ENCODE results near the gene FRMD1. TPM values are rescaled to one million over a fixed set of nuclear protein-coding genes. Genes with fewer than 3 reads are reported as not detected.

Gene FRMD1
- total and polyA plus RNA-seq, 2 donors (not counting 3 experiments of a cell fraction or from before 2014, with no cell fraction given), result not detected

DNA sequence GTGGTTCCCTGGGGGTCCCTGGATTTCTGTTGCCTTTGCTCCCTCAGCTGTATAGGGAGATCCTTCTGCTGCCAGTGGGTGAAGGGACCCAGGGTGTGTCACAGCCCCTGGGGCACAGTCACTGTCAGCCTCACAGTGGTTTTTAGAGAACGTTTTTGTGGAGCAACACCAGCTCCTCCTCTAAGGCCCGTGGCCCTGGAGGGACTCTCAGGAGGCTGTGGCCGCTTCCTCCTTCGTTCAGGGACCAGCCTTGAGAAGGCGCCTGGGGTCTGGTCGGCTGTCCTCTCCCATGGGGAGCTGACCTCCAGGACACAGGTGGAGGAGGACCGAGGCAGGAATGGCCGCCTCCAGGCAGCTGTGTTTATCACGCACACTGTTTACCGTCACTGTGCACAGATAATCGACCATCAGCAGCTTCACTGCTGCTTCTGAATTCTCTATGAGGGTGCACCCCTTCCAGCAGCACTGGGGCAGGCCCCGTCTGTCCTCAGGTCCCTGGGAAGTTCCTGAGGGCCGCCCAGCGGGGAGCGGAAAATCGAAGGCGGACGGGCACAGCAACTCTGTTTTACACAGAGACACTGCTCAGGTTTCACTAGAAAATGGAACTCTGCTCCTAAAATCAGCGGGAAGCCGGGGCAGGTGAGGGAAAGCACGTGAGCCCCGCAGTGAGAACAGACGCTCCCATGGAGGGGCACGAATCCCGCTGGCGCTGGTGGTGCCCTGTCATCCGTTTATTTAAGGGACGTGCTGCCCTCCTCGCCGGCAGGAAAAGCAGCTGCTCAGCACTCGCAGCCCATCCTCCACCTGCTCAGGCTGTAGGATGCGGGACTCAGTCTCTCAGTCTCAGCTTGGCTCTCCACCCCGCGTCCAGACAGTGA lies 10.4 kb upstream of the FRMD1 start:
- no peaks in the 10 kb centered on the region for H3K4me1 ChIP-seq (ENCODE audit: control insufficient read depth, extremely low read depth, insufficient read depth, low read length)
- no peak overlapping the region for H2AFZ ChIP-seq (ENCODE audit: low read depth, low read length)
- no peak for DNase-seq (ENCODE audit: low read depth, low spot score)
- no peak overlapping the region for H3K4me2 ChIP-seq (ENCODE audit: insufficient read depth, low read length)
- FAIRE-seq, result no peak
- intact Hi-C loops (cut with micrococcal nuclease) (no loop called here), dilution Hi-C loops (cut with MboI; ENCODE audit: extremely low pct_ligation_motif_present, low sequenced_read_pairs) (no loop called here)
- H3K9me1 ChIP-seq (replicated peaks; ENCODE audit: control insufficient read depth, extremely low read depth, insufficient read depth, low read length), result no peaks in the 10 kb centered on the region
- TF ChIP-seq, protein P1, sequence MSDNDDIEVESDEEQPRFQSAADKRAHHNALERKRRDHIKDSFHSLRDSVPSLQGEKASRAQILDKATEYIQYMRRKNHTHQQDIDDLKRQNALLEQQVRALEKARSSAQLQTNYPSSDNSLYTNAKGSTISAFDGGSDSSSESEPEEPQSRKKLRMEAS (IDR thresholded peaks at IDR 0.05; ENCODE audit: insufficient read depth, insufficient read length), result no peak
- TF ChIP-seq EZH2 (IDR thresholded peaks at IDR 0.05; ENCODE audit: borderline replicate concordance, low read depth, low read length, severe bottlenecking) (no peak), MYC (IDR thresholded peaks at IDR 0.05; ENCODE audit: low read depth, low read length) (no peak), POLR2AphosphoS5 (IDR thresholded peaks at IDR 0.05; ENCODE audit: insufficient read depth, low read depth, low read length) (no peak), JUN (IDR thresholded peaks at IDR 0.05; ENCODE audit: borderline replicate concordance, insufficient read depth, insufficient read length, low read depth) (no peak), FOS (IDR thresholded peaks at IDR 0.05; ENCODE audit: borderline replicate concordance, insufficient read depth, low read length) (no peak), POLR2A (IDR thresholded peaks at IDR 0.05; ENCODE audit: low read depth, low read length) (no peak), GATA2 (IDR thresholded peaks at IDR 0.05; ENCODE audit: insufficient read depth, insufficient read length, low read depth, low read length) (no peak)
- TF ChIP-seq, protein P2, sequence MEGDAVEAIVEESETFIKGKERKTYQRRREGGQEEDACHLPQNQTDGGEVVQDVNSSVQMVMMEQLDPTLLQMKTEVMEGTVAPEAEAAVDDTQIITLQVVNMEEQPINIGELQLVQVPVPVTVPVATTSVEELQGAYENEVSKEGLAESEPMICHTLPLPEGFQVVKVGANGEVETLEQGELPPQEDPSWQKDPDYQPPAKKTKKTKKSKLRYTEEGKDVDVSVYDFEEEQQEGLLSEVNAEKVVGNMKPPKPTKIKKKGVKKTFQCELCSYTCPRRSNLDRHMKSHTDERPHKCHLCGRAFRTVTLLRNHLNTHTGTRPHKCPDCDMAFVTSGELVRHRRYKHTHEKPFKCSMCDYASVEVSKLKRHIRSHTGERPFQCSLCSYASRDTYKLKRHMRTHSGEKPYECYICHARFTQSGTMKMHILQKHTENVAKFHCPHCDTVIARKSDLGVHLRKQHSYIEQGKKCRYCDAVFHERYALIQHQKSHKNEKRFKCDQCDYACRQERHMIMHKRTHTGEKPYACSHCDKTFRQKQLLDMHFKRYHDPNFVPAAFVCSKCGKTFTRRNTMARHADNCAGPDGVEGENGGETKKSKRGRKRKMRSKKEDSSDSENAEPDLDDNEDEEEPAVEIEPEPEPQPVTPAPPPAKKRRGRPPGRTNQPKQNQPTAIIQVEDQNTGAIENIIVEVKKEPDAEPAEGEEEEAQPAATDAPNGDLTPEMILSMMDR (IDR thresholded peaks at IDR 0.05; ENCODE audit: extremely low read depth in 1 of 2, insufficient read depth in 1 of 2, low read depth in 1 of 2, low read length in 2 of 2), result no peak
- no peak overlapping the region for H3K27ac ChIP-seq (ENCODE audit: insufficient read depth, low read depth, low read length)
- H4K20me1 ChIP-seq (replicated peaks; ENCODE audit: control insufficient read depth, extremely low read depth, insufficient read depth, low read length), result no peaks in the 10 kb centered on the region
- no peaks in the 10 kb centered on the region for H3K79me2 ChIP-seq (ENCODE audit: control insufficient read depth, insufficient read depth, low read length)
- CTCF ChIA-PET, result no interaction called here
- BruUV-seq (replicated peaks), result no TSS peak
- H3K4me3 ChIP-seq (replicated peaks in 1 of 3; ENCODE audit: insufficient read depth in 1 of 3, low read depth in 1 of 3, low read length in 3 of 3), result no peak overlapping the region
- no peaks in the 10 kb centered on the region for H3K27me3 ChIP-seq (ENCODE audit: control insufficient read depth in 2 of 2, insufficient read depth in 2 of 2, low read length in 2 of 2)
- H3K9me3 ChIP-seq (replicated peaks; ENCODE audit: control insufficient read depth, insufficient read depth, low read length), result no peaks in the 10 kb centered on the region
- no peaks in the 10 kb centered on the region for H3K36me3 ChIP-seq (ENCODE audit: control insufficient read depth in 2 of 2, extremely low read depth in 1 of 2, insufficient read depth in 2 of 2, low read length in 2 of 2)
- POLR2A ChIA-PET, result no interaction called here
- no peak overlapping the region for H3K9ac ChIP-seq (replicated peaks; ENCODE audit: extremely low read depth, insufficient read depth, low read length)
